Spleen (tissue), 7 donors: Measurements from ENCODE around the gene CD47.

Experiments
- POLR2A ChIP-seq, 3 donors: fragments of 450-650 bp; IDR thresholded peaks; one replicate each; pipeline ENCODE4 v1.5.1; 2017; ENCODE audit warnings: antibody characterized with exemption in 3 of 3, mild to moderate bottlenecking in 1 of 3
- POLR2AphosphoS5 ChIP-seq, 3 donors: sonication (generic); formaldehyde crosslinking; IDR thresholded peaks; one replicate each; pipeline ENCODE4 v1.5.1; 2017; ENCODE audit warnings: antibody characterized with exemption in 3 of 3
- TF ChIP-seq, protein P1 (sequence below), 11 experiments: fragments of 200-600 bp in 7 of 11; fragments of 450-650 bp in 4 of 11; sonication (generic) in 4 of 11; IDR thresholded peaks in 8 of 11; conservative IDR thresholded peaks in 3 of 11; 1 replicate in 7 of 11; 2 replicates in 4 of 11; pipeline versions ENCODE4 v1.4.0 to v1.8.0; 2016 to 2021; ENCODE audit warnings: antibody characterized with exemption in 11 of 11, inconsistent platforms in 4 of 11, mild to moderate bottlenecking in 1 of 11
- donor health status: DM: no; HTN: no; CAD: no; lungs with moderate emphysema.
- donor health status: DM: no; HTN: no; CAD: no.
- donor health status: DM: no; HTN: no; CAD: no.

DNA sequence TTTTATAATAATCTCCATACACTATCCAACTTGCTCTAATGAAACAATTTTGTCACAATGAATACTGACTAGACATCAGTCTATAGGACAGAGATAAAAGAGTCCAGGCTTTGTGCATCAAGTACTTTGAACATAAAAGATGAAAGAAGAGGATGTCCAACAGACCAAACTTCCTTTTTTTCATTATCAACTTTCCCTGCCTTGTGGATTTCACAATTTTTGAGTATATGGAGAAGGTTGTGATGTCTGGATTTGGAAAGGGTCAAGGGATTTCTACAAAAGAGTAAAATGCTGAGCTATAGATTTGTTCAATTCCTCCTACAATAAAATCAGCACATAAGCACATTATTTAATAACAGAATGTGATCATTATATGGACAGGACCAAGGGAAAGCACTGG lies 25.7 kb downstream of the CD47 start:
- TF ChIP-seq, protein P1, sequence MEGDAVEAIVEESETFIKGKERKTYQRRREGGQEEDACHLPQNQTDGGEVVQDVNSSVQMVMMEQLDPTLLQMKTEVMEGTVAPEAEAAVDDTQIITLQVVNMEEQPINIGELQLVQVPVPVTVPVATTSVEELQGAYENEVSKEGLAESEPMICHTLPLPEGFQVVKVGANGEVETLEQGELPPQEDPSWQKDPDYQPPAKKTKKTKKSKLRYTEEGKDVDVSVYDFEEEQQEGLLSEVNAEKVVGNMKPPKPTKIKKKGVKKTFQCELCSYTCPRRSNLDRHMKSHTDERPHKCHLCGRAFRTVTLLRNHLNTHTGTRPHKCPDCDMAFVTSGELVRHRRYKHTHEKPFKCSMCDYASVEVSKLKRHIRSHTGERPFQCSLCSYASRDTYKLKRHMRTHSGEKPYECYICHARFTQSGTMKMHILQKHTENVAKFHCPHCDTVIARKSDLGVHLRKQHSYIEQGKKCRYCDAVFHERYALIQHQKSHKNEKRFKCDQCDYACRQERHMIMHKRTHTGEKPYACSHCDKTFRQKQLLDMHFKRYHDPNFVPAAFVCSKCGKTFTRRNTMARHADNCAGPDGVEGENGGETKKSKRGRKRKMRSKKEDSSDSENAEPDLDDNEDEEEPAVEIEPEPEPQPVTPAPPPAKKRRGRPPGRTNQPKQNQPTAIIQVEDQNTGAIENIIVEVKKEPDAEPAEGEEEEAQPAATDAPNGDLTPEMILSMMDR (IDR thresholded peaks at IDR 0.05 in 8 of 11, conservative IDR thresholded peaks at IDR 0.05 in 3 of 11): no peak
- TF ChIP-seq POLR2AphosphoS5 (IDR thresholded peaks at IDR 0.05) (no peak), POLR2A (IDR thresholded peaks at IDR 0.05) (no peak)
